ENCODE results near the gene ZXDC. TPM values are rescaled to one million over a fixed set of nuclear protein-coding genes. Genes with fewer than 3 reads are reported as not detected.

The ZXDC gene
- total RNA-seq, 1 donor from 2014 or later: 36.8 TPM

DNA sequence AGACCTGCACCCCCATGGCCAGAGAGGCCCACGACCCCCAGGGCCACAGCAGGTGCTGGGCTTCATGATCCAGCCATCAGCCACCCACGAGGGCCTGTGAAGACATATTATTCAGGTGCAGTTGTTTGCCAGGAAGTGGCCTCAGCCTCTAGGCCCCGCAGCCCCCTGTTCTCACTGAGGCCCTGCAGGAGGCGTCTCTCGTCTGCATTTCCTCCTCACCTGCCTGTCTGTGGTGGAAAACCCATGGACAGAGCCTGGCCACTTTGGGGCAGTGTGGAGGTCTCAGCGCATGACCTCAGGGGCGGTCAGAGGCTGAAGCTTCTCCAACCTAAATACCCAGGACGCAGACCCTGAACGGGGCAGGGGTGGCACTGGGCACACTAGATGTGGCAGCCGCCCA lies 23.2 kb upstream of the ZXDC start:
- H3K4me3 ChIP-seq: no peak overlapping the region
- TF ChIP-seq, protein P1, sequence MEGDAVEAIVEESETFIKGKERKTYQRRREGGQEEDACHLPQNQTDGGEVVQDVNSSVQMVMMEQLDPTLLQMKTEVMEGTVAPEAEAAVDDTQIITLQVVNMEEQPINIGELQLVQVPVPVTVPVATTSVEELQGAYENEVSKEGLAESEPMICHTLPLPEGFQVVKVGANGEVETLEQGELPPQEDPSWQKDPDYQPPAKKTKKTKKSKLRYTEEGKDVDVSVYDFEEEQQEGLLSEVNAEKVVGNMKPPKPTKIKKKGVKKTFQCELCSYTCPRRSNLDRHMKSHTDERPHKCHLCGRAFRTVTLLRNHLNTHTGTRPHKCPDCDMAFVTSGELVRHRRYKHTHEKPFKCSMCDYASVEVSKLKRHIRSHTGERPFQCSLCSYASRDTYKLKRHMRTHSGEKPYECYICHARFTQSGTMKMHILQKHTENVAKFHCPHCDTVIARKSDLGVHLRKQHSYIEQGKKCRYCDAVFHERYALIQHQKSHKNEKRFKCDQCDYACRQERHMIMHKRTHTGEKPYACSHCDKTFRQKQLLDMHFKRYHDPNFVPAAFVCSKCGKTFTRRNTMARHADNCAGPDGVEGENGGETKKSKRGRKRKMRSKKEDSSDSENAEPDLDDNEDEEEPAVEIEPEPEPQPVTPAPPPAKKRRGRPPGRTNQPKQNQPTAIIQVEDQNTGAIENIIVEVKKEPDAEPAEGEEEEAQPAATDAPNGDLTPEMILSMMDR (IDR thresholded peaks at IDR 0.05): no peak
- TF ChIP-seq POLR2AphosphoS5 (IDR thresholded peaks at IDR 0.05; ENCODE audit: insufficient read depth in 1 of 2, low read depth in 1 of 2) (no peak), POLR2A (IDR thresholded peaks at IDR 0.05) (no peak)
- intact Hi-C loops (cut with DNase I): no loop called here
- no peaks in the 10 kb centered on the region for H3K27me3 ChIP-seq
- DNase-seq (ENCODE audit: extremely low spot score in 2 of 2): no peak
- peaks cover 3% of the 10 kb centered on the region for H3K4me1 ChIP-seq
- no peaks in the 10 kb centered on the region for H3K9me3 ChIP-seq
- H3K27ac ChIP-seq: no peak overlapping the region
- H3K36me3 ChIP-seq: no peaks in the 10 kb centered on the region

DNA sequence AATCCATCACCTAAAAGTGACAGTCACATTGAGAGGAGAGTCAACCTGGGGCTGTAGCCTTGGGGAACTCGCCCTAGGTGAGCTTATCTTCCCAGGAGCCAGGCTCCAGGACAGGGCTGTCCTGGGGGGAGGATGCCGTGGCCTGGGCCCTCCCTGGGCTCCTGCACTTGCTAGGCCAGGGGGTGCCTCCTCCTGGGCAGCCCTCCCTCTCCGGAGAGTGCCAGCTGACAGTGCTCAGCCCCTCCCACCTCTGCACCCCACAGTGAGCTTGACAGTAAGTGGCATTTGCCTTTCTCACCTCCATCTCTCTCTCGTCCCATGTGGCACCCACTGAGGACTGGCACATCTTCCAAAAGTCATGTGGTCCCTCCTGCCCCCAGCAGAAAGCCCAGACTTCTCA lies 22.8 kb upstream of the ZXDC start:
- Histone ChIP-seq H3K9me3 (no peaks in the 10 kb centered on the region), H3K4me1 (peaks cover 3% of the 10 kb centered on the region), H3K27me3 (no peaks in the 10 kb centered on the region), H3K4me3 (no peak overlapping the region), H3K27ac (no peak overlapping the region), H3K36me3 (no peaks in the 10 kb centered on the region)
- TF ChIP-seq, protein P1 (IDR thresholded peaks at IDR 0.05): no peak
- TF ChIP-seq POLR2A (IDR thresholded peaks at IDR 0.05) (no peak), POLR2AphosphoS5 (IDR thresholded peaks at IDR 0.05; ENCODE audit: insufficient read depth in 1 of 2, low read depth in 1 of 2) (no peak)
- DNase-seq (ENCODE audit: extremely low spot score in 2 of 2): no peak
- intact Hi-C loops (cut with DNase I): no loop called here

DNA sequence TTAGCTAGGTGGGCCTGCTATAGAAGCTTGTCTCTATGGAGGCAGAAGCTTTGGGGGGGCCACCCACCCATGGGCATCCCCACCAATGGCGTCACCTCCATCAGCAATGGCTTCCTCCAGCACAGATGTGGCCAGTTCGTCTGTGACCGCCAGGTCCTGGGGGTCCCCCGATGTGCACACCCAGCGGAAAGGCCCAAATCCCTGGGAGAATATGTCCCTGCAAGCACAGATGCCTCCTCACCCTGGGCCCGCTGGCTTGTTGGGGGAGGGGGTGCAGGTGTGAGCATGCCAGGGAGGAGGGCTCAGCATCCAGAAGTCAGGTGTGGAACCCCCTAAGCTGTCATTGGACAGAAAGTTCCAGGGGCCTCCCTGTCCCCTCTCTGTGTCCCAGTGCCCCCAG lies 22.3 kb upstream of the ZXDC start:
- no peaks in the 10 kb centered on the region for H3K9me3 ChIP-seq
- DNase-seq (ENCODE audit: extremely low spot score in 2 of 2): no peak
- H3K4me1 ChIP-seq: peaks cover 3% of the 10 kb centered on the region
- H3K36me3 ChIP-seq: no peaks in the 10 kb centered on the region
- H3K27ac ChIP-seq: no peak overlapping the region
- H3K4me3 ChIP-seq: no peak overlapping the region
- no peaks in the 10 kb centered on the region for H3K27me3 ChIP-seq
- intact Hi-C loops (cut with DNase I): no loop called here
- TF ChIP-seq POLR2AphosphoS5 (IDR thresholded peaks at IDR 0.05; ENCODE audit: insufficient read depth in 1 of 2, low read depth in 1 of 2) (no peak), POLR2A (IDR thresholded peaks at IDR 0.05) (no peak)
- TF ChIP-seq, protein P1 (IDR thresholded peaks at IDR 0.05): no peak

DNA sequence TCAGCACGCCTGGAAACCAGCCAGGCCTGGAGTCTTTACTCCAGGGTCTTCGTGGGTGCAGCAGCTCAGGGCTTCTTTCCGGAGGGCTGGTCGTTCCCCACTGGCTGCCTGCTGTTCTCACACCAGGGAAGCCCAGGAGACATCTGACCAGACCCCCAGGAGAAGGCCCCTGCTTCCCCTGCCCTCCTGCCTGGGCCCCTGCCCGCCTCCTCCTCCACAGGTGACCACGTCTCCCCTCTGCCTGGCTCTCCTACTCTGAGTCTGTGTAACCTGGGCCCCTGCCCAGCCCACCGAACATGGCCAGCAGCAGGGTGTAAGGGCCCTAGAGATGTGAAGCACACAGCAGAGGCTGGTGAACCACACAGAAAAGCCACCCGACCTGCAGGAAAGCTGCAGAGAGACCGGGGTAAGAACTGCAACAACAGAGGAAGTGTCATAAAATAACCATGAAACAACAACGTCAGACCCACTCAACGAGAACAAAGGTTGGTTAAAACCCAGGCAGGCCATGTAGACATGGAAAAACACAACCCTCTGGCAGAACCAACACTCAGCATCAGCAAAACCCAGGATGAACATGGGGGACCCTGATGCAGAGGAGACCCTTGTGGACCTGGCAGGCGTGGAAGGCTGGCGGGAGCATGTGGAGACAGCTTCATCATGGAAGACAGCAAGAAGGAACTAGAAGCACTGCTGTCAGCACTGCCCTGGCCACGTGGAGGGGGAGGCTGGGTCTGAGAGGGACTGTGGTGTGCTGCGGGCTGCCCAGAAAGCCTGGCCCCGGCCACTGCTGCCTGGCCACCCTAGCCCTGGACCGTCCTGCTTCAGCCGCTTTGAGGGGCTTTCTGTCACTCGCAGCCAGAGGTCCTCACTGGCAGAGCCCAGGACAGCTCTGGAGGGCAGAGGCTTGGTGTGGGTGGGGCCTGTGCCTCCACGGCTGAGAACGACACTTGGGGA lies 21.5 kb upstream of the ZXDC start:
- DNase-seq (ENCODE audit: extremely low spot score in 2 of 2): no peak
- intact Hi-C loops (cut with DNase I): no loop called here
- TF ChIP-seq, protein P1 (IDR thresholded peaks at IDR 0.05): no peak
- TF ChIP-seq POLR2AphosphoS5 (IDR thresholded peaks at IDR 0.05; ENCODE audit: insufficient read depth in 1 of 2, low read depth in 1 of 2): no peak
- no peak for TF ChIP-seq POLR2A (IDR thresholded peaks at IDR 0.05)
- H3K27me3 ChIP-seq: no peaks in the 10 kb centered on the region
- H3K4me1 ChIP-seq: peaks cover 3% of the 10 kb centered on the region
- no peak overlapping the region for H3K27ac ChIP-seq
- no peaks in the 10 kb centered on the region for H3K36me3 ChIP-seq
- H3K4me3 ChIP-seq: no peak overlapping the region
- H3K9me3 ChIP-seq: no peaks in the 10 kb centered on the region

DNA sequence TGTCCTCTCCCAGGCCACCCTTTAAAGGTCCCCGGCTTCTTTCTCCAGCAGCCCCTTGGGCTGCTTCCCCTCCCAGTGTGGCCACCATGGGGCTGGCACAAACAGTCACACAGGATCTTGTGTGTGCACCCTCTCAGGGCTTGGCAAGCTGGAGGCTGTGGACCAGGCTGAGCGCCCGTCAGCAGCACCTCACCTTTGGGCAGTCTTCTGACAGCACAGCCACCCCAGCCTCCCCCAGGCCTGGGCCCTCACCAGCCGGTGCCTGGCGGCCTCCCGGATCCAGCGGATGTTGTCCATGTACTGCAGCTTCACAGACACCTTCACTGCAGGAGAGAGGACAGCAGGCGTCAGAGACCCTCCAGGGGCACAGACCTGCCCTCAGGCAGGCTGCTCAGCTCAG lies 20.1 kb upstream of the ZXDC start:
- Histone ChIP-seq H3K4me3 (no peak overlapping the region), H3K9me3 (no peaks in the 10 kb centered on the region), H3K36me3 (no peaks in the 10 kb centered on the region), H3K4me1 (peaks cover 3% of the 10 kb centered on the region), H3K27me3 (no peaks in the 10 kb centered on the region), H3K27ac (no peak overlapping the region)
- no peak for DNase-seq (ENCODE audit: extremely low spot score in 2 of 2)
- intact Hi-C loops (cut with DNase I): no loop called here
- TF ChIP-seq, protein P1 (IDR thresholded peaks at IDR 0.05): no peak
- TF ChIP-seq POLR2A (IDR thresholded peaks at IDR 0.05): no peak
- no peak for TF ChIP-seq POLR2AphosphoS5 (IDR thresholded peaks at IDR 0.05; ENCODE audit: insufficient read depth in 1 of 2, low read depth in 1 of 2)
